ENCODE results near the gene CHST10.
A peak's percentile ranks its signal among the peaks of the same experiment; 100 is the strongest.

CHST10 gene

GRCh38 chr2:100388703-100389102 is 28.8 kb downstream of the CHST10 start:
- H3K4me3 ChIP-seq (ENCODE audit: low read depth, low read length): no peak overlapping the region
- TF ChIP-seq CTCF (conservative IDR thresholded peaks at IDR 0.05; ENCODE audit: low read depth, low read length): no peak
- no peak for DNase-seq (ENCODE audit: low read depth)

GRCh38 chr2:100383954-100384353 is 33.5 kb downstream of the CHST10 start:
- DNase-seq (ENCODE audit: low read depth): no peak
- no peak for TF ChIP-seq CTCF (conservative IDR thresholded peaks at IDR 0.05; ENCODE audit: low read depth, low read length)
- no peak overlapping the region for H3K4me3 ChIP-seq (ENCODE audit: low read depth, low read length)

- H3K4me3 ChIP-seq (ENCODE audit: low read depth, low read length): no peak overlapping the region
- DNase-seq (ENCODE audit: low read depth): no peak
- no peak for TF ChIP-seq CTCF (conservative IDR thresholded peaks at IDR 0.05; ENCODE audit: low read depth, low read length)
Measured at GRCh38 chr2:100383306-100383705, 34.2 kb downstream of the CHST10 start.

DNA sequence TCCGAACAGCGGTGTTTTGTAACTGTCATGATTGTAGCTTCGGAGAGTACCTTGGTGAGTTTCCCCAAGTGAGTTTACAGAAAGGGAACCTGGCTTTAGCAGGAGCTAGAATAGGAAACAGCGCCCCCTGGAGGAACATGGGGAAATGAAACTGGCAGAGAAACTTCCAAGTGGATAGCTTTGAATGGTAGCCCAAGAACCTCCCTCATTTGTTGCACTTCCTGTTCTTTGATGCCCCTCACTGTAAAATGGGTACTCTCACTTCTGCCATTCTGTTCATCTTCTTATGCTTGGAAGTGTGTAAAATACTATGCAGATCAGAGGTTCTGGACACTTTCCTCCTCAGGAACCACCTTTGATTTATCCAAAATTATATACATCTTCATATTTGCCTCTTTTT is 36.2 kb downstream of the CHST10 start:
- no peak overlapping the region for H3K4me3 ChIP-seq (ENCODE audit: low read depth, low read length)
- TF ChIP-seq CTCF (conservative IDR thresholded peaks at IDR 0.05; ENCODE audit: low read depth, low read length): peak; percentile 96
- DNase-seq (ENCODE audit: low read depth): peak; percentile 87

DNA sequence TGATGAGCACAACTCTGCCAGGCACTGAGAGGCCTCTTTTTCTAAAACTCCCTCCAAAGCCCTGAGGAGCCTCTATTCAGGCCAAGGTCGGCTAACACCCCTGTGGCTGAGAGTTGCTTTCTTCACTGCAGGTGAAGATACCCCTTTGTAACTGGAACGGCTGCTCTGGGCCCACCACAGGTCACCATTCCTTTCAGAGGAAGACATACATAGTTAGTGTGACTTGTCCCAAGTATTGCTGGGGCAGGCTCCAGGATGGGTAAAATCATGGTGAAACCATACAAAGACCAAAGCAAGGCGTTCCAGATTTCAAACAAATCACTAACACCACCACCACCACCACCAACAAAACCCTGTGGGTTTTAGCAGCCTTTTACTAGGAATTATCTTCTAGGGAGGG is 36.8 kb downstream of the CHST10 start:
- TF ChIP-seq CTCF (conservative IDR thresholded peaks at IDR 0.05; ENCODE audit: low read depth, low read length): no peak
- no peak for DNase-seq (ENCODE audit: low read depth)
- H3K4me3 ChIP-seq (ENCODE audit: low read depth, low read length): no peak overlapping the region

DNA sequence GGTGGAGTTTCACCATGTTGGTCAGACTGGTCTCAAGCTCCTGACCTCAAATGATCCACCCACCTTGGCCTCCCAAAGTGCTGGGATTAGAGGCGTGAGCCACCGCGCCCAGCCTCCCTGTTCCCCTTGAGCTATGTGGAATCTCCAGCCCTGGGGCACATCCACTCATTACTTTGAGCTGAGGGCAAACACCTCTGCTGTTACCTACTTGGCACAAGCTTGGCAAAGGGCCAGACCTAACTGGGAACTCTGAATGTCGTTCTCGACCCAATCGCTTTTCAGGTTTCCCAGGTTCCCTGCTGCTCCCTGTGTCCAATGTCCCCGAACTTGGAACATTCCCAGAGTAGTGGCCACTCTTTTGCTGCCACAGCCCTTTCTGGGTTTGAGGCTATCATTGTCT is 40.6 kb downstream of the CHST10 start:
- no peak for TF ChIP-seq CTCF (conservative IDR thresholded peaks at IDR 0.05; ENCODE audit: low read depth, low read length)
- DNase-seq (ENCODE audit: low read depth): no peak
- no peak overlapping the region for H3K4me3 ChIP-seq (ENCODE audit: low read depth, low read length)

GRCh38 chr2:100367163-100367562 is 50.3 kb downstream of the CHST10 start:
- TF ChIP-seq CTCF (conservative IDR thresholded peaks at IDR 0.05; ENCODE audit: low read depth, low read length): no peak
- no peak for DNase-seq (ENCODE audit: low read depth)
- H3K4me3 ChIP-seq (ENCODE audit: low read depth, low read length): no peak overlapping the region

Data from choroid plexus epithelial cell (primary cell).